Stimulated activated CD8-positive, alpha-beta memory T cell treated with anti-CD3 and anti-CD28 coated beads, Interleukin-12 subunit alpha, Interleukin-12 subunit beta, amount 100 ng/mL, for 24 hours (primary cell): Measurements from ENCODE around the gene BHLHE23.

Source experiments
- DNase-seq: peaks from one replicate; pipeline ENCODE4 v3.0.0-alpha.2; 2020; ENCODE audit errors: extremely low read depth

BHLHE23 gene

GRCh38 chr20:63025534-63026331 is 19.0 kb upstream of the BHLHE23 start:
- no peak for DNase-seq

GRCh38 chr20:63024573-63025392 is 18.0 kb upstream of the BHLHE23 start:
- DNase-seq: no peak

GRCh38 chr20:63023936-63024571 is 17.3 kb upstream of the BHLHE23 start:
- DNase-seq: no peak

GRCh38 chr20:63023071-63023935 is 16.5 kb upstream of the BHLHE23 start:
- DNase-seq: no peak

- no peak for DNase-seq
Measured at GRCh38 chr20:63022501-63022900, 15.7 kb upstream of the BHLHE23 start.

GRCh38 chr20:63021356-63022321 is 14.9 kb upstream of the BHLHE23 start:
- DNase-seq: no peak

GRCh38 chr20:63020681-63021080 is 13.9 kb upstream of the BHLHE23 start:
- DNase-seq: no peak

- DNase-seq: no peak
Measured at GRCh38 chr20:63017826-63018411, 11.2 kb upstream of the BHLHE23 start.

GRCh38 chr20:63017076-63017825 is 10.5 kb upstream of the BHLHE23 start:
- no peak for DNase-seq

GRCh38 chr20:63016514-63017075 is 9.8 kb upstream of the BHLHE23 start:
- DNase-seq: no peak

GRCh38 chr20:63015662-63016361 is 9.0 kb upstream of the BHLHE23 start:
- DNase-seq: no peak

- no peak for DNase-seq
Measured at GRCh38 chr20:63015147-63015661, 8.4 kb upstream of the BHLHE23 start.

GRCh38 chr20:63014710-63015109 is 7.9 kb upstream of the BHLHE23 start:
- DNase-seq: no peak

- no peak for DNase-seq
Measured at GRCh38 chr20:63014287-63014686, 7.5 kb upstream of the BHLHE23 start.

- DNase-seq: no peak
Measured at GRCh38 chr20:63013207-63013606, 6.4 kb upstream of the BHLHE23 start.

GRCh38 chr20:63011798-63012197 is 5.0 kb upstream of the BHLHE23 start:
- DNase-seq: no peak

GRCh38 chr20:63009988-63010769 is 3.4 kb upstream of the BHLHE23 start:
- DNase-seq: peak; percentile 27
